HEK293 (cell line): ENCODE measurements around the gene KDF1.

Experiments
- CTCF ChIA-PET: fragments of 350-600 bp; formaldehyde crosslinking; extraction: SDS; loops from one replicate; lab custom pipeline; 2021; ENCODE audit warnings: antibody characterized with exemption; lab: Yijun Ruan, JAX
- POLR2A ChIA-PET: fragments of 300-600 bp; formaldehyde crosslinking; extraction: SDS; loops from one replicate; lab custom pipeline; 2020; ENCODE audit warnings: antibody characterized with exemption, inconsistent platforms; lab: Yijun Ruan, JAX
- H3K27ac ChIP-seq: fragments of 200-500 bp; sonication (Bioruptor generic); 2 replicates; pipeline ENCODE4 v1.5.1; 2014; ENCODE audit warnings: low read depth, low read length, control low read depth, inconsistent platforms; ENCODE audit errors: extremely low read depth
- H3K36me3 ChIP-seq, 2 experiments: fragments of 200-500 bp in 1 of 2; sonication (Bioruptor generic) in 1 of 2; 1 replicate in 1 of 2; 2 replicates in 1 of 2; pipeline ENCODE4 v1.5.1; 2014 to 2017; ENCODE audit warnings: inconsistent platforms in 2 of 2, low read length in 2 of 2; ENCODE audit not compliant: control insufficient read depth in 2 of 2, insufficient read depth in 1 of 2
- H3K4me1 ChIP-seq: fragments of 200-500 bp; sonication (Bioruptor generic); 2 replicates; pipeline ENCODE4 v1.5.1; 2014; ENCODE audit warnings: mild to moderate bottlenecking, low read length, inconsistent platforms; ENCODE audit not compliant: control insufficient read depth, insufficient read depth
- H3K4me3 ChIP-seq: 2 replicates; pipeline ENCODE4 v1.5.1; 2011; ENCODE audit warnings: low read depth, mild to moderate bottlenecking, control low read depth, low read length, moderate library complexity
- H3K9me3 ChIP-seq: fragments of 200-500 bp; sonication (Bioruptor generic); 2 replicates; pipeline ENCODE4 v1.5.1; 2014; ENCODE audit warnings: low read depth, low read length, inconsistent platforms; ENCODE audit not compliant: control insufficient read depth, insufficient read depth
- FEZF1 ChIP-seq: fragments of 450-650 bp; formaldehyde crosslinking; IDR thresholded peaks from 2 replicates; pipeline ENCODE4 v1.5.1; 2016; ENCODE audit warnings: missing biosample characterization, missing genetic modification characterization
- IKZF3 ChIP-seq: fragments of 450-650 bp; IDR thresholded peaks from 2 replicates; pipeline ENCODE4 v1.5.0; 2018; ENCODE audit warnings: missing biosample characterization, mild to moderate bottlenecking, missing genetic modification characterization, moderate library complexity
- REST ChIP-seq: fragments of 450-650 bp; formaldehyde crosslinking; IDR thresholded peaks from 2 replicates; pipeline ENCODE4 v1.5.1; 2016; ENCODE audit warnings: missing biosample characterization, missing genetic modification characterization
- SCRT2 ChIP-seq: fragments of 450-650 bp; formaldehyde crosslinking; IDR thresholded peaks from 2 replicates; pipeline ENCODE4 v1.5.1; 2016; ENCODE audit warnings: missing biosample characterization, missing genetic modification characterization
- SP2 ChIP-seq: fragments of 450-650 bp; formaldehyde crosslinking; IDR thresholded peaks from 2 replicates; pipeline ENCODE4 v1.5.1; 2016; ENCODE audit warnings: missing biosample characterization, missing genetic modification characterization
- ZBTB48 ChIP-seq: fragments of 450-650 bp; formaldehyde crosslinking; IDR thresholded peaks from 2 replicates; pipeline ENCODE4 v1.5.1; 2016; ENCODE audit warnings: missing biosample characterization, missing genetic modification characterization
- ZBTB7A ChIP-seq: fragments of 450-650 bp; formaldehyde crosslinking; IDR thresholded peaks from 2 replicates; pipeline ENCODE4 v1.5.1; 2016; ENCODE audit warnings: low read depth, missing biosample characterization, missing genetic modification characterization
- ZFHX2 ChIP-seq: fragments of 450-650 bp; formaldehyde crosslinking; conservative IDR thresholded peaks from 2 replicates; pipeline ENCODE4 v1.5.1; 2016; ENCODE audit warnings: missing biosample characterization, missing genetic modification characterization
- ZNF148 ChIP-seq: fragments of 450-650 bp; formaldehyde crosslinking; IDR thresholded peaks from 2 replicates; pipeline ENCODE4 v1.5.0; 2017; ENCODE audit warnings: missing biosample characterization, missing genetic modification characterization, borderline replicate concordance
- ZNF155 ChIP-seq: fragments of 450-650 bp; formaldehyde crosslinking; IDR thresholded peaks from 2 replicates; pipeline ENCODE4 v1.5.1; 2016; ENCODE audit warnings: missing biosample characterization, missing genetic modification characterization
- ZNF202 ChIP-seq: fragments of 450-650 bp; formaldehyde crosslinking; IDR thresholded peaks from 2 replicates; pipeline ENCODE4 v1.5.1; 2016; ENCODE audit warnings: missing biosample characterization, missing genetic modification characterization, borderline replicate concordance
- ZNF426 ChIP-seq: fragments of 450-650 bp; formaldehyde crosslinking; IDR thresholded peaks from 2 replicates; pipeline ENCODE4 v1.5.1; 2017; ENCODE audit warnings: missing biosample characterization, missing genetic modification characterization, mild to moderate bottlenecking, inconsistent platforms, moderate library complexity
- ZNF48 ChIP-seq: fragments of 450-650 bp; formaldehyde crosslinking; IDR thresholded peaks from 2 replicates; pipeline ENCODE4 v1.5.1; 2016; ENCODE audit warnings: missing biosample characterization, missing genetic modification characterization
- ZNF600 ChIP-seq: fragments of 450-650 bp; formaldehyde crosslinking; IDR thresholded peaks from 2 replicates; pipeline ENCODE4 v1.5.1; 2016; ENCODE audit warnings: missing biosample characterization, missing genetic modification characterization
- ZNF639 ChIP-seq: fragments of 450-650 bp; formaldehyde crosslinking; IDR thresholded peaks from 2 replicates; pipeline ENCODE4 v1.5.1; 2016; ENCODE audit warnings: missing biosample characterization, missing genetic modification characterization
- ZNF658 ChIP-seq: fragments of 450-650 bp; formaldehyde crosslinking; IDR thresholded peaks from 2 replicates; pipeline ENCODE4; 2016; ENCODE audit warnings: missing biosample characterization, missing genetic modification characterization
- ZNF677 ChIP-seq: fragments of 450-650 bp; IDR thresholded peaks from 2 replicates; pipeline ENCODE4 v1.5.0; 2018; ENCODE audit warnings: missing biosample characterization, mild to moderate bottlenecking, missing genetic modification characterization, moderate library complexity
- ZNF776 ChIP-seq: fragments of 450-650 bp; formaldehyde crosslinking; IDR thresholded peaks from 2 replicates; pipeline ENCODE4 v1.5.0; 2017; ENCODE audit warnings: missing biosample characterization, missing genetic modification characterization, borderline replicate concordance

Gene KDF1

GRCh38 chr1:27006683-27007082 lies 46.4 kb upstream of the KDF1 start:
- ChIA-PET CTCF (interaction anchor here (1.0 to 3.0 kb wide), 2 partner anchors 10 kb away, joined by 6 to 24 read pairs; no protein-coding TSS in a partner anchor), POLR2A (interaction anchor here (0.7 to 0.9 kb wide), 2 partner anchors 21 to 146 kb away, joined by 3 to 4 read pairs; no protein-coding TSS in a partner anchor)

More at GRCh38 chr1:27006683-27007082, 46.4 kb upstream of the KDF1 start:
- H3K9me3 ChIP-seq: no peaks in the 10 kb centered on the region
- no peak overlapping the region for H3K4me3 ChIP-seq
- no peaks in the 10 kb centered on the region for H3K4me1 ChIP-seq
- no peak overlapping the region for H3K27ac ChIP-seq
- TF ChIP-seq ZNF677 (tag by site-specific recombination) (no peak), ZFHX2 (tag by site-specific recombination) (no peak), ZNF148 (tag by site-specific recombination) (no peak), FEZF1 (tag by site-specific recombination) (no peak), ZNF600 (tag by site-specific recombination) (no peak), SP2 (tag by site-specific recombination) (no peak), ZNF48 (no peak), IKZF3 (no peak), ZNF202 (no peak), ZNF658 (tag by site-specific recombination) (no peak), REST (tag by site-specific recombination) (no peak), SCRT2 (no peak), ZBTB48 (tag by site-specific recombination) (no peak), ZNF426 (tag by site-specific recombination) (no peak), ZNF776 (tag by site-specific recombination) (no peak), ZNF639 (tag by site-specific recombination) (no peak), ZBTB7A (tag by site-specific recombination) (no peak), ZNF155 (no peak)
- H3K36me3 ChIP-seq: no peaks in the 10 kb centered on the region
